ENCODE data around the gene SMAGP. TPM values are rescaled to one million over a fixed set of nuclear protein-coding genes. Genes with fewer than 3 reads are reported as not detected.
A peak's percentile ranks its signal among the peaks of the same experiment; 100 is the strongest.

SMAGP gene
- total RNA-seq, 1 experiment from 2014 or later: 62.5 TPM

- intact Hi-C loops (cut with micrococcal nuclease): loop anchor here (1.0 kb wide), 1 partner anchor 37 kb away; no protein-coding TSS in a partner anchor
- POLR2A ChIA-PET (ENCODE audit: unreplicated experiment): interaction anchor here (0.5 to 1.6 kb wide), 5 partner anchors 37 to 550 kb away, joined by 3 to 11 read pairs (median 4); no protein-coding TSS in a partner anchor
- Histone ChIP-seq H3K9ac (ENCODE audit: low read length) (peak overlapping the region; percentile 96), H3K27ac (ENCODE audit: low read length) (peak overlapping the region; percentile 97), H3K4me2 (ENCODE audit: low read length) (peak overlapping the region; percentile 94), H3K4me3 (ENCODE audit: low read length) (peak overlapping the region; percentile 68), H4K20me1 (ENCODE audit: low read length) (no peaks in the 10 kb centered on the region), H3K36me3 (ENCODE audit: low read depth, low read length) (0 out of 2 replicates have a peak, but pooled peaks cover 3% of the 10 kb centered on the region), H2AFZ (ENCODE audit: low read length) (peak overlapping the region; percentile 49), H3K9me2 (replicated peaks; ENCODE audit: low read length) (no peaks in the 10 kb centered on the region), H3K79me2 (ENCODE audit: low read length) (peaks cover 40% of the 10 kb centered on the region), H3F3A (ENCODE audit: low read length, unreplicated experiment) (peaks cover 6% of the 10 kb centered on the region), H3K4me1 (ENCODE audit: insufficient read depth, low read length) (peaks cover 42% of the 10 kb centered on the region), H3K9me3 (ENCODE audit: low read length) (no peaks in the 10 kb centered on the region), H3K27me3 (ENCODE audit: low read length) (no peaks in the 10 kb centered on the region)
- TF ChIP-seq CTCF (conservative IDR thresholded peaks at IDR 0.05; ENCODE audit: low read depth, low read length): no peak
- no peak for TF ChIP-seq EZH2phosphoT487 (IDR thresholded peaks at IDR 0.05; ENCODE audit: borderline replicate concordance, low read length)
- no peak for TF ChIP-seq EZH2 (IDR thresholded peaks at IDR 0.05; ENCODE audit: low read length, unreplicated experiment)
- ATAC-seq (peak; percentile 70), DNase-seq (peak; percentile 95)
- CTCF ChIA-PET: interaction anchor here (0.6 to 2.7 kb wide), 3 partner anchors 37 to 188 kb away, joined by 6 to 54 read pairs (median 8); no protein-coding TSS in a partner anchor
- no TSS peak for BruUV-seq (replicated peaks)
These were observed 820 bp upstream of the SMAGP start for GRCh38 chr12:51270951-51271518.

GRCh38 chr12:51269174-51270066, 795 bp downstream of the SMAGP start:
- no TSS peak for BruUV-seq (replicated peaks)
- POLR2A ChIA-PET (ENCODE audit: unreplicated experiment): interaction anchor here (0.6 to 0.7 kb wide), 4 partner anchors 31 to 125 kb away, joined by 3 to 5 read pairs (median 4); no protein-coding TSS in a partner anchor

More at GRCh38 chr12:51269174-51270066, 795 bp downstream of the SMAGP start:
- CTCF ChIA-PET: interaction anchor here (0.5 to 2.7 kb wide), 3 partner anchors 39 to 1710 kb away, joined by 5 to 54 read pairs (median 5); no protein-coding TSS in a partner anchor
- H3K27ac ChIP-seq (ENCODE audit: low read length): peak overlapping the region; percentile 97
- peaks cover 56% of the 10 kb centered on the region for H3K79me2 ChIP-seq (ENCODE audit: low read length)
- peaks cover 6% of the 10 kb centered on the region for H3F3A ChIP-seq (ENCODE audit: low read length, unreplicated experiment)
- H3K9ac ChIP-seq (ENCODE audit: low read length): peak overlapping the region; percentile 96
- H3K9me3 ChIP-seq (ENCODE audit: low read length): no peaks in the 10 kb centered on the region
- no peaks in the 10 kb centered on the region for H3K27me3 ChIP-seq (ENCODE audit: low read length)
- H3K36me3 ChIP-seq (ENCODE audit: low read depth, low read length): peaks cover 10% of the 10 kb centered on the region
- TF ChIP-seq CTCF (conservative IDR thresholded peaks at IDR 0.05; ENCODE audit: low read depth, low read length) (peak; percentile 56), EZH2phosphoT487 (IDR thresholded peaks at IDR 0.05; ENCODE audit: borderline replicate concordance, low read length) (no peak), EZH2 (IDR thresholded peaks at IDR 0.05; ENCODE audit: low read length, unreplicated experiment) (no peak)
- H3K4me3 ChIP-seq (ENCODE audit: low read length): peak overlapping the region; percentile 68
- peaks cover 45% of the 10 kb centered on the region for H3K4me1 ChIP-seq (ENCODE audit: insufficient read depth, low read length)
- H4K20me1 ChIP-seq (ENCODE audit: low read length): peaks cover 8% of the 10 kb centered on the region; the same call in 1 of the 2 replicates
- DNase-seq (peak; percentile 65), ATAC-seq (peak; percentile 48)
- H3K4me2 ChIP-seq (ENCODE audit: low read length): peak overlapping the region; percentile 94
- H2AFZ ChIP-seq (ENCODE audit: low read length): peak overlapping the region; percentile 49
- intact Hi-C loops (cut with micrococcal nuclease): loop anchor here (1.0 to 10.0 kb wide), 4 partner anchors 72 to 555 kb away; partner anchors contain the start of genes CSRNP2 and LETMD1
- no peaks in the 10 kb centered on the region for H3K9me2 ChIP-seq (replicated peaks; ENCODE audit: low read length)

All from PC-3 (cell line).